GM21737 (cell line): Measurements from ENCODE around the gene DPP6.

Experiments
- ATAC-seq: cut with Tn5 transposase; IDR thresholded peaks from one replicate; pipeline ENCODE4 v1.9.1; 2021; ENCODE audit warnings: mild to moderate bottlenecking, moderate library complexity; ENCODE audit not compliant: unreplicated experiment

The DPP6 gene

DNA sequence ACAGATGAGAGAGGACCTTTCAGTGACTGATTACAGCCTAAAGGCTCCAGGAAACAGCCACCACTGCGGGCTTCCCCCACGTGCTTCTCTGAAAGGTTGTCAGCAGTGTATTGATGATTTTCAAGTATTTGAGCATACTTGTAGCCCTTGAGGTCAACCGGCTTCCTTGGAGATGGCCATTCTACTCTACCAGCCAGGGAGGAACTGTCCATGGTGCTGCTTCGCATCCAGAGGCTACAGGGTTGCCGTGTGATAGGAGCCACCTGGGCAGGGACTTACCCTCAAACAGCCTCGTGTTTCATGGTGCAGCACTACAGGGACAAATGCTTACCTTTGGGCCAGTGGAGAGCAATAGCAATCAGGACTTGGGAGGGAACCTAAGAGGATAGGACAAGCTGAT lies 179.5 kb downstream of the DPP6 start:
- ATAC-seq, result no peak

DNA sequence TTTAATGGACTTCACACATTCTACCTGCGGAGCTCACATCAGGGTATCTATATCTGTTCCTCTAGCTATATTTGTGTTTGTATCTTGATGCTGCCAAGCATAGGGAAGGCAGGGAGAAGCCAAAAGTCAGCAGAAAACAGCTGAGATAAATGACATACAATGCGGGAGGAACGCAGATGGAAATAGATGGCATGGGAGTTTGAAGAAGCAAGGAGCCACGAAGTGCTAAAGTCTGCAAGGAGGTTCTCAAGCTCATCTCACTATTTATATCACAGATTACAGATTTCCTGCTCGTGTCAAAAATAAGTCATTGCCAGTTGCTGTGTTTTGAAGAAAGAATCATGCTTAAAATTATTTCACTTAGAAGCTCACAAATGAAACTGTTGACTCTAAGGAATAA lies 180.5 kb downstream of the DPP6 start:
- ATAC-seq, result no peak

DNA sequence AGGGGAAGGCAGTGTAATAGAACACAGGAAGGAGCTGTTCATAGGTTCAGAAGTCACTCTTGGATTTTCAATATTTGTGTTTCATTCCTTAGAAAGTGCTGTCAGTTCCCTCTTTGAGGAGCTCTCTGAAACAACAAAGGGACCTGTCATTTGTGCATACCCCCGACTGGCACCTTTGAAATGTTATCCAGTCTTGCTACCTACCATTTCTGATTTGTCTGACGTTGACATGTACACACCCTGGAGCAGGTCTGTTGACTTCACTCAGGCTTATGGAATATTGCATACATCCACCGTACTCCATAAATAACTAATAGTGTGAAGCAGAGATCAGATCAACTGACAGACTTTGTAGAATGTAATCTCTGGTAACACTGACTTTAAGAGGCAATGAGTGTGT lies 189.8 kb downstream of the DPP6 start:
- no peak for ATAC-seq

DNA sequence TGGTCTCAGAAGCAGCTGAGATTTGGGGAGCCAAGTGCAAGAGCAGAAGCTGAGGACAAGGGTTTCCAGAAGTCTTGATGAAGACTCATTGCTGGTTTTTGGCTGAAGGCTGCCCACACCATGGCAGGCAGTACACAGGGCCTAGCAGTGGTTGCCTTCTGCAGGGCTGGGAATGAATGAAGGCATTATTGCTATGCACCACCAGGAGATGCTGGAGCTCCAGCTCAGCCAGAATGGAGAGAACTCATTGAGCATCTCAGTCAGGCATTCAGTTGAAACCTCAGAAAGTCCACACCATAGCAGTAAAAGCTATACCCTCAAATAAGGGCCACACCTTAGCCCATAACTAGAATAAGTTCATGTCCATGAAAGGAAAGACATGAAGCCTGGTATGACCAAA lies 190.5 kb downstream of the DPP6 start:
- no peak for ATAC-seq

DNA sequence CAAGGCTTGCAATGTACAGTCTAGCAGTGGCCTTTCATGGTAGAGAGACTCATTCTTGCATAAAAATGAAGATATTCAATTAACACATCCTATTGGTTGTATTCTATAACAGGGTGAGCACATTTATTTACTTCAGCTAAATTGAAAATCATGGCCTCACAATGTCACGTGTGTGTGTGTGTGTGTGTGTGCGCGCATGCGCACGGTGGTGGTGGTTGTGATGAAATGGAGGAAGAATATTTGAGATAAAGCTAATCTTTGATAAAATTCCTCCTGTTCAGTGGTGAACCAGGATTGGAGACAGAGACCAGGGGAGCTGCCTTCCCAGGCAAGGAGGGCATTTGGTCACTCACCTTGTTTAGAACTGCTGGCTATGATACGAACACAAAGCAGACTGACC lies 199.8 kb downstream of the DPP6 start:
- no peak for ATAC-seq

DNA sequence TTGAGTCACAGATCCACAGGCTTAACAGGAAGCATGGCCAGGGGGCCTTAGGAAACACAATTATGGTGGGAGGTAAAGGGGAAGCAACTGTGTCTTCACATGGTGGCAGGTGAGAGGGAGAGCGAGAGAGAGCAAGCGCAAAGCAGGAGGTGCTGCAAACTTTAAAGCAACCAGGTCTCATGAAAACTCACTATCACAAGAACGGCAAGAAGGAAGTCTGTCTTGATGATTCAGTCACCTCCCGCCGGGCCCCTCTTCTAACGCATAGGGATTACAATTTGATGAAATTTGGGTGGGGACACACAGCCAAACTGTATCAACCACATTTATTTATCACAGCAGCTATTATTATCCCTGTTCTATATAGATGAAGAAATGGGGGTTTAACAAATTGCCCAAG lies 201.6 kb downstream of the DPP6 start:
- no peak for ATAC-seq

DNA sequence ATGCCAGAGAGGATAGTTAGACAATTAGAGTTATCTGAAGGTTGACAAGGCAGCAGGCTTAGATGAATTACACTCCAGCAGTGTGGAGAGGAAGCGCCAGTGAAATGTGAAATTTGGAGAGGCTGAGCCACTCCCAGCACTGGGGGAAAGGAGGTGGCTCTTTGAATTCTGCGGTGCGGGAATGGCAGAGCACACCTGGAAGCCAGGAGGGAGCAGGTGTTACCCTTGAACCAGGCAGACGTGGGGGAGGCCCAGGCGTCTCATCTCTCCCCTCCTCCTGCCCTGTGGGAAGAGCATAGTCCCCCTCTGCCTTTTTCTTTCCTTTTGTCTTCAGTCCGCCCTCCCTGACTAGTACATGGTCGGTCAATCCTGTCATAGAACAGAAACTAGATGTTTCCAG lies 203.1 kb downstream of the DPP6 start:
- ATAC-seq, result no peak

DNA sequence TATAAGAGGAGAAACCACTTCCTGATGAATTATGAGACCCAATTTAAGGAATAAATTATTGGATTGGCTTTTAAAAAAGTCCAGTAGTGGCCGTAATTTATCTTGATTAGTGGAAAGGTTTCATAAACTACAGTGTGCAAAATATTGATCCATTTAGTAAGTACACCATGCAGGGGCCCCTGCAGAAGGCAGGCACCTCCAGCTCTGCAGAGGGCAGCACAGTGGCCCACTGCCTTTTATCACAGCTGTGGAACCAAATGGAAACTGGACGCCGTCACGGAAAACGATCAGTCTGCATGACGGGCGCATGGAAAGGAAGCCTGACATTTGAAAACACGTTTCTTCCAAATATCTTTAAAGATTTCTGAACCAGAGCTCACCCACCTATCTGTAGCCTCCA lies 204.0 kb downstream of the DPP6 start:
- no peak for ATAC-seq

DNA sequence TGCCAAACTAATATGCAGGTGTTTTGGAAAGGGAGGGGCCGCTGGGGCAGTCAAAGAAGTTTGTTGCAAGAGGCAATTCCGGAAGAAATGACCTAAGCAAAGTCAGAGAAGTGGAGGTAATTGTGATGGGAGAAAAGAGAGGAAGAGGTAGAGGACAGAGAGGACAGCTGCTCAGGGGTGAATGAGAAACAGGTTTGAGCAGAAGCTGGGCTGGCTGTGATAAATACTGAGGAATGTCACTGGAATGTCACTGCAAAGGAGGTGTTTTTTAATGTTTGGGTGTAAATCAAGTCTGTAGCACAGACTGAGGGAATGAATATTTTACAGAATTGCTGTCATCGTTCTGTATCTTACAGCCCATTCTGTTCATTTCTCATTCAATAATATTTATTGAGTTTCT lies 207.2 kb downstream of the DPP6 start:
- no peak for ATAC-seq

DNA sequence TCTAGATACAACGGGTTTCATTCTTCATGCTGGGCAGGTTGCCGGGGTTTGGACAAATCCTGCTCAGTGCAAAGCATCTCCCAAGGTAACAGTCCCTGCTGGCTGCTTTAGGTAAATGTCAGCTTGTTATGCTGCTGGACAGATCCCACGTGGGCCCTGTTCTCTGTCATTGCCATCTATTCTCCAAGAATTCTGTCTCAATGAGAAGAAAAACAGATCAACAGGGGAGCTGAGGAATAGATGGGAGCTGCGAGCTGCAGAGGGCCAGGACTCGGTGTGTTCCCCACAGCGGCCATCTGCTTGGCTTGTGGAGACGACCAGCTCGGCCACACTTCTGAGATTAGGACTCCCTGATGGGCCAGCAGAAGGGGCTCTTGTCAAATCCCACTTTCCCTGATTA lies 235.2 kb downstream of the DPP6 start:
- no peak for ATAC-seq

DNA sequence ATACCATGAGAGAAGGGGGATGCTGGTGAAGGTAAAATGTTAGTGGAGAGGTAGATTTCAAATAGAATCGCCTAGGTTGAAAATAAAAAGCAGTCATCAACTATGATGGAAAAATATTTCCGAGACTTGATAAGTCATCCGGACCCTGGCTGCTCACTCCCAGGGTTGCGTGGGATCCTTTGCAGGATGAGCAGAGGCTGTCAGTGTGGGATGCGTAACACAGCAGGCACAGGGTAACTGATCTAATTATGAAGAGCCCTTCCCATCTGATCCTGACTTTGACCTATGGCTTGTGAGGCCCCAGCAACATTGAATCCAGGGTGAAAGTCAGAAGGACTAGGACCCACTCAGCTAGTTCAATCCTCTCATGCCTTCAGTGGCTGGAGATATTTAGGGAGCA lies 236.9 kb downstream of the DPP6 start:
- no peak for ATAC-seq

DNA sequence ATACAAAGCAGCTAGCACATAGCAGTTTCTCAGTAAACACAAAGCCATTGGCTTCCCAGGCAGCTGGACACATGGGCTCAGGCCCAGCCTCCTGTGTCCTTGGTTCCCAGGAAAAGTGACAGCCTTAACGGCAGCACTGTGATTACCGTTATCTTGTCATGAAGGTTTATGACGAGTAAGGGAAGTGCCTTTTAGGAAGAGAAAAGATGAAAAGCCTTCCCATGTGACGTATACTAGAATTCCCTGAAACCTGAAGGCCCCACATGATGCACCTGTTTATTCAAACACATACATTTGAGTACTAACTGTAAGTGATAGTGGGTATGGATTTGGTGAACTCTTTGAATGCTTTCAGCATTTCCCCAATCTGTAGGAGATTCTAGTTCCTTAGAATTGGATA lies 244.2 kb downstream of the DPP6 start:
- no peak for ATAC-seq

DNA sequence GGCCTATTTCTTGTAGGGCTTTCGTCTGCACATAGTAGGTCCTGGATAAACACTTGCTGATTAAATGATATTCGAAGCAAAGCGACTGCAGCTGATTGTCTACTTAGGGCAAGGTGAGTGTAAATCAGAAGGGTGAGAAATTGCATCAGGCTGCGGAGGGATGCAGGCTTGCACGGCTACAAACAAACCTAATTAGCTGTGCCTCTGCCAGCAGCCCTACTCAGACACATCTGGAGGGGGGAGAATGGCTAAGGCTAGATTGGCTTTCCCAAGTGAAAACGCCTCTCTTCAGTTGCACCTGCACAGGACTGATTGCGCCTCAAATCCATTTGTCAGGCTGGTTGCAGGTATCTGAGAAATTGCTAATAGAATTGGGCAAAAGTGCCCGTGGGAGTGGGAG lies 247.5 kb downstream of the DPP6 start:
- ATAC-seq, result no peak

DNA sequence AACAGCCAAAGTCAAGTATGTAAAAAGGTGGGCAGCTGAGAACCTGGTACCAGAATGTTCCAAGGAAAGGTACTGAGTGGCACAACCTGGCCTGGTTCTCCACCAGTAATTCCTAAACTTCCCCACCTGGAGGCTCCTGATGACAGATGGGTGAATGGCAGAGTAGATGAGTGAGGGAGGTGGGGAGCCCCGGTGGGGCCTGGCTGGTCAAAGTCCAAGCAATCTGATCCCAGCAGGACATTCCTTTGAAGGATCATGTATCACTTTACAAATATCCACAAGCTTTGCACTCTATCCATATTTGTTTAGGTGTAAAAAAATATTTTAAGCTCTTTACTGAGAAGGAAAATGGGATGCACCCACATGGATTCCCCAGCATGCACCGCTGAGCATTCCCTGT lies 250.2 kb downstream of the DPP6 start:
- no peak for ATAC-seq

DNA sequence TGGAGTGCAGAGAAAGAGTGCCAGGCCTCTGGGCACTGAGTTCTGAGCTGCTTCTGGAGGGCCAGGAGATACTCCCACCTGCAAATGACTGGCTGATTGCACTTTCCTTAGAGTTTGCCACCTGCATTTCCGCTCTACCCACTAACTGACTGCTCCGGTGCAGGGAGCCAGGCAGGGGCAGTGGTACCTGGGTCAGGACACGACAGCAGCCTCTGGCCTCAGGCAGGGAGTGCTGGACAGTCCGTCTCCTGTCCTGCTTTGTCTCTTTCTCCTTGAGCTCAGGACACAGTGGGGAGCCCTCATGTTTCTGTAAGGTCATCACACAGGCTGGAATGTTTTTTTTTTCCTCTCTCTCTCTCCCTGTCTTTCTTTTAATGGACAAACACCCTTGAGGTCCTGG lies 252.0 kb downstream of the DPP6 start:
- no peak for ATAC-seq

DNA sequence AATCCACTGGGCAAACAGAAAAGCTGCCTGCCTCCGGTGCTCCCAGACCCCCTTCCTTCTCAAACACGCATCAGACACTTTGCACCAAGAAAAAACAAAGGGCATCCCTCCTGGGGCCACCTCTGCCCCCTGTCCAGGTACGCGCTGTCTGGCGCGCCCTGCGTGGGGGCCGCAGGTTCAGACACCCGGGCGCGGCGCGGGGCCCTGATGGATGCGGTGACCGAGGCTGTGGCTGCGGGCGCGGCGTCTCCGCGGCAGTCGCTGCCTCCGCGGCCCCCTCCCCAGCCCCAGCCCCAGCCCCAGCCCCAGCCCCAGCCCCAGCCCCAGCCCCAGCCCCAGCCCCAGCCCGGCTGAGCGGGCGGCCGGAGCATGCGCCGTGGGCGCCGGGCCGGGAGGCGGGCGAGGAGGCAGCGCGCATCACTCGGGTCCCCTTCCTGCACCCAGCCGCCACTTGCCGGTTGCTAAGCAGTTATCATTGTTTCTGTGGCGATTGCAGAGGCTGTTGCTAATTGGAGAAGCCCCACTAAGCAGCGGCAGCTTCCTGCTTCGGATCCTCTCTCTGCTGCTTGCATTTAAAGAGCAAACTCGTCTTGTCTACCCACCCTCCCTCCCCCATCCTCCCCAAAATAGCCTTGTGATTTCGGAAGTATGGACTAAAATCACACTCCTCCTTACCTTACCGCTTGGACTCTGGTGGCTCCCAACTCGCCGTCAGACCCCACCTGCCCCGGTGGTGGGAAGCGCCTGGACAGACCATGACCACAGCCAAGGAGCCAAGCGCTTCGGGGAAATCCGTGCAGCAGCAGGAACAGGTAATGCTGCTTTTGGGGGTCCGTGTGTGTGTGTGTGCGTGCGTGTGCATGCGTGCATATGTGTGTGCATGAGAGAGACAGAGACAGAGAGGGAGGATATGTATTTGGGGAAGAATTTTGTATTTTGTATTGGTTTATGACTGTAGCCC lies 252.8 kb downstream of the DPP6 start:
- ATAC-seq, result no peak

DNA sequence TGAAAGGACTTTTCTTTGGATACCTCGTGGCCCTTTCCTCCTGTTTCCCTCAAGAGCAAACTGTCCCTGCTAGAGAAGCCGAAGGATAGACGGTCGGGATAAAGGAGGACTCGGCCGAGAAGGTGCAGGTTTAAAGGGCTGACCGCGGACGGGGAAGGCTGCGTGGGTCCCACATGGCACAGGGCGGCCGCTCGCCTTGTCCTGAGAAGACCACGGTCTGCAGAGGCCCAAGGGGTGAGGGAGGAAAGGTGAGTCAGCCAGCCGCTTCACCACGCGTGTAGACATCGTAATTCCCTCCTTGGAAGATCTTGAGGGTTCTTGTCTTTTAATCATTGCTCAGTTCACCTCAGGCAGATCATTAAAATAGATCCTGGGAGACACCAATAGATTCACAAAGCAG lies 253.8 kb downstream of the DPP6 start:
- ATAC-seq, result no peak

DNA sequence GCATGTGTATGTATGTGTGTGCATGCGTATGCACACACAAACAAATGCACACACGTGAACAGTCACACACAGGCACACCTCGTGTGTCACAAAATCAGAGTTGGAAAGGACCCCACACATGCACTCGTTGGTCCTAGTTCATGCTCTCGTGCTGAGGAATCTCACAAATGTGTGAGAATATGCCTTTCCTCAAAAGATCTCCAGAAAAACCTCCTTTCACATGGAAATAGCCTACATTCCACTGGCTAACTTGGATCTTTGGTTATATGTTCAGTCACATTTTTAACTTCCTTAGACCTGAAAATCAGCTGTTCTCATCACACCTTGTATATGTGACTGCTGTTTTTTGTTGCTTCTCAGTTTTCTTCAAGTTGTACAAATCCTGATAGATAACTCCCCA lies 256.7 kb downstream of the DPP6 start:
- ATAC-seq, result no peak

DNA sequence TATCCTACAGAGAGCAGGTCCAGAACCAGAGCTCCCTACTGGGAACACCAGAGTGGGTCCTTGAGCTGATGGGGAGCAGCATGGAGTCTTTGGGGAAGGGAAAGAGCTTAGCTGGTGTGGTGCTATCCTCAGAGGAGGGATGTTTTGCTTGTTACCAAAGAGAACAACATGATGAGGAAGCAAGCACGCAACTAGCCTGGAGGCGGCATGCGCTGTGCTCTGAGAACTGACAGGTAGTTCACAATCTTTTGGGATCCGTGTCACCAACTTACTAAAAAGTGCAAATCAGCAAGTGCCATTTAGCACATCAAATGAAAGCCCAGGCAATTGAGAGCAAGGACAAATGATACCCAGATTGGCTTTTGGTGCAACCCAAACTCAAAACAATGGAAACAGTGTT lies 257.9 kb downstream of the DPP6 start:
- ATAC-seq, result no peak

DNA sequence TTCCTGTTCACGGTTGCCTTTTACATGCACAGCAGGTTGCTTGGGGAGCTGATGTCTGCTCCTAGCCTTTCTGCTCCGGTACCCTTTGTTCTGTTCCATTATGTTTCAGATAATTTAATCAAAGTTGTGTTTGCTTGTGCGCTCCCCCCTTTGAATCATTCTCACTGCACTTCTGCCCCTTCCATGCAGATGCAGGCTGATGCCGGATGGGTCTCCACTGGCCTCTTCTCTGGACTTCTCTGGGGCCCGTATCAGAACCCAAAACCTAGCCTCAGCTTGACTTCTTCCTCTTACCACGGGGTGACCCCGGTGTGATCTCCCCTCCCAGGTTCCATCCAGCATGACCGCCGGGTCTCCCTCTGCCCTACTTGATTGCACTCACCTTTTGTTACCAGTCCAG lies 272.0 kb downstream of the DPP6 start:
- ATAC-seq, result no peak

DNA sequence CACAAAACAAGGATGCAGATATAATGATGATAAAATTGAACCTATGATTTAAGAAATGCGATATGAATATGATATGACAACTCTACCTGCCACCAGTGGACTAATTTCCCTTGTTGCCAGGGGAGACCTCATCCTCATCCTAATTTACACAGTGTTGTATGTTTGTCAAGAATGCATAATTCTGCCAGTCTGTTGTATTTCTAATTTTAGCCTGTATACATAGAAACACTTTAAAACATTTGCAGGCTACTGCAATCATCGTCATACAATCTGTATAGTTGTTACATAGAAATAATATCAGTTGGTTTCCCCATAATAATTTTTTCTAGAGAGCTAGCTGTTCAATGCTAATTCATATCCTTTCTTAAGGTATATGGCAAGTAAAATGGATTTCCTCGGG lies 274.2 kb downstream of the DPP6 start:
- no peak for ATAC-seq

DNA sequence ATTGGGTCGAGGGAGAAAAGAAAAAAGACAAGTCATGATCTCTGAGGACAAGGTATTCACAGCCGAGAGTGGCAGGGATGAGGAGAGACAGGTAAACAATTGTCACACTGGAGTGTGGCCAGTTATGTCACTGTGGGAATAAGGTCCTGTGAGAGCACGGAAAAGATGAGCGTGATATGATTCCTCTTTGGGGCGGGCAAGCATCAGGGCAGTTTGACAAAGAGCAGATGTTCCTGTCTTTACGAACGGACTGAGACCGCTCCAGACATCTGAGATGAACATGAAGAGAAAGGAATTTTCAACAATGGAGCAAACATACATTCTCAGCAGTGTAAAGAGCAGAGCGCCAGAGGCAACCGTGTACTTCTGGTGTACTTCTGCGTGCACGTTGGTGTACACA lies 278.1 kb downstream of the DPP6 start:
- ATAC-seq, result no peak
